ENCODE data around the gene CCR3. TPM values are rescaled to one million over a fixed set of nuclear protein-coding genes. Genes with fewer than 3 reads are reported as not detected.

The CCR3 gene
- total RNA-seq, 4 donors from 2014 or later: not detected

DNA sequence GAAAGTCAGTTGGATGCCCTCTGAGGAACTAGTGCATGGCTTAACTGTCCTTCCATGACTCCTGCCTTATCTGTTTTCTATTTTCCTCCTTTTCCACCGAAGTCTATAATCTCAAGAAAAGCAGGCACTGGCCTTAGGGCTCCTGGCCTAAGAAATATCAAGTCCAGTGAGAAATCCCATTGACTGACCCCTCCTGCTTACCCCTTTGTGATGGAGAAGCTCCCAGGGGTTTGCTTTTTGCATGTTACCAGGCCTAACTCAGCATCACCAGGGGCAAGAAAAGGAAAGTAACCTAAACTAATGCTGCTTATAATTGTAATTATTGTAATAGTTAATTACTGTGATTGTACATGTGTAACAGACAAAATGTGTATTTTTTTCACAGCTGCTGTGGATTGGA is 21.7 kb downstream of the CCR3 start:
- WGBS, 2 donors: 65 to 75% methylated on average over 1 of the region's 1 CpG
- H3K27me3 ChIP-seq: no peaks in the 10 kb centered on the region
- H3K27ac ChIP-seq: no peak overlapping the region
- TF ChIP-seq POLR2A (IDR thresholded peaks at IDR 0.05): no peak
- TF ChIP-seq, protein P1, sequence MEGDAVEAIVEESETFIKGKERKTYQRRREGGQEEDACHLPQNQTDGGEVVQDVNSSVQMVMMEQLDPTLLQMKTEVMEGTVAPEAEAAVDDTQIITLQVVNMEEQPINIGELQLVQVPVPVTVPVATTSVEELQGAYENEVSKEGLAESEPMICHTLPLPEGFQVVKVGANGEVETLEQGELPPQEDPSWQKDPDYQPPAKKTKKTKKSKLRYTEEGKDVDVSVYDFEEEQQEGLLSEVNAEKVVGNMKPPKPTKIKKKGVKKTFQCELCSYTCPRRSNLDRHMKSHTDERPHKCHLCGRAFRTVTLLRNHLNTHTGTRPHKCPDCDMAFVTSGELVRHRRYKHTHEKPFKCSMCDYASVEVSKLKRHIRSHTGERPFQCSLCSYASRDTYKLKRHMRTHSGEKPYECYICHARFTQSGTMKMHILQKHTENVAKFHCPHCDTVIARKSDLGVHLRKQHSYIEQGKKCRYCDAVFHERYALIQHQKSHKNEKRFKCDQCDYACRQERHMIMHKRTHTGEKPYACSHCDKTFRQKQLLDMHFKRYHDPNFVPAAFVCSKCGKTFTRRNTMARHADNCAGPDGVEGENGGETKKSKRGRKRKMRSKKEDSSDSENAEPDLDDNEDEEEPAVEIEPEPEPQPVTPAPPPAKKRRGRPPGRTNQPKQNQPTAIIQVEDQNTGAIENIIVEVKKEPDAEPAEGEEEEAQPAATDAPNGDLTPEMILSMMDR (IDR thresholded peaks at IDR 0.05): no peak
- intact Hi-C loops (cut with DNase I): no loop called here
- no peak overlapping the region for H3K4me3 ChIP-seq (replicated peaks in 1 of 3)
- H3K9me3 ChIP-seq: no peaks in the 10 kb centered on the region
- no peaks in the 10 kb centered on the region for H3K4me1 ChIP-seq
- no peak for DNase-seq
- H3K36me3 ChIP-seq: no peaks in the 10 kb centered on the region

DNA sequence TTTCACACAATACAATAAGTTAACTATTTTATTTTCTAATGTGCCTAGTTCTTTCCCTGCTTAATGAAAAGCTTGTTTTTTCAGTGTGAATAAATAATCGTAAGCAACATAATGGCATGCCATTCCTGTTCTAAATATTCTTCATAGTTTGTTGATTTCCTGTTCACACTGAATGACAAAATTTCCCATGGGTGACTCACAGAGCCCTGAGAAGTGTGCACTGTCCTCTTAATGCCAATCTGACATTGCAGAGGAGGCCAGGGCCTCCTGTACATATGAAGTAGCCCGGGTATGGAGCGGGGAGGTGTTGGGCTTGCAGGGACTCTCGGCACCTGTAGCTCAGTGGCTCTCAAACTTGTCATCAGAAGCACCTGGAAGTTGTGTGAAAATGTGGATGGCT is 24.3 kb downstream of the CCR3 start:
- Histone ChIP-seq H3K9me3 (no peaks in the 10 kb centered on the region), H3K4me3 (replicated peaks in 1 of 3) (no peak overlapping the region), H3K27me3 (no peaks in the 10 kb centered on the region), H3K27ac (no peak overlapping the region), H3K4me1 (no peaks in the 10 kb centered on the region), H3K36me3 (no peaks in the 10 kb centered on the region)
- 82 to 84% methylated on average over 4 of the region's 4 CpGs for WGBS, 2 donors
- intact Hi-C loops (cut with DNase I): no loop called here
- TF ChIP-seq POLR2A (IDR thresholded peaks at IDR 0.05): no peak
- TF ChIP-seq, protein P1 (IDR thresholded peaks at IDR 0.05): no peak
- no peak for DNase-seq

DNA sequence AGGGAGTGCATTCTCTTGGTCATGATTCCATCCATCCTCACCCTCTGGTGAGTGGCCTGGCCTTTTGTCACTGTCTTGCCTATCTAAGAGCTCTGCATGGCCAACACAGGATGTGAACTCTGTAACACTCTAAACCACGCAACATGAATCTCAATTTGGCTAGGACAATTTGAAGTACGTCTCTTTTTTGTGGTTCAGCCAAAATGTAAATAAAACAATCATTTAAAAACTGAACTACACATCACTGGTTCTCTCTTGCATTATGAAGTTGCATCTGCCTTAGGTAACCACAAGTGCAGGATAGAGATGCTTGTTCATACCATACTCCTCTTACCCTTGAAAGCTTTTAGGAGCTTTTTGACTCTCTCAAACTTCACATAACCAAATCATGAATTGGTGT is 27.3 kb downstream of the CCR3 start:
- no peak for DNase-seq
- intact Hi-C loops (cut with DNase I): no loop called here
- WGBS, 2 donors: 76 to 86% methylated on average over 2 of the region's 2 CpGs
- TF ChIP-seq POLR2A (IDR thresholded peaks at IDR 0.05): no peak
- TF ChIP-seq, protein P1 (IDR thresholded peaks at IDR 0.05): no peak
- H3K4me1 ChIP-seq: no peaks in the 10 kb centered on the region
- H3K27me3 ChIP-seq: no peaks in the 10 kb centered on the region
- H3K4me3 ChIP-seq (replicated peaks in 1 of 3): no peak overlapping the region
- H3K36me3 ChIP-seq: no peaks in the 10 kb centered on the region
- no peaks in the 10 kb centered on the region for H3K9me3 ChIP-seq
- no peak overlapping the region for H3K27ac ChIP-seq

DNA sequence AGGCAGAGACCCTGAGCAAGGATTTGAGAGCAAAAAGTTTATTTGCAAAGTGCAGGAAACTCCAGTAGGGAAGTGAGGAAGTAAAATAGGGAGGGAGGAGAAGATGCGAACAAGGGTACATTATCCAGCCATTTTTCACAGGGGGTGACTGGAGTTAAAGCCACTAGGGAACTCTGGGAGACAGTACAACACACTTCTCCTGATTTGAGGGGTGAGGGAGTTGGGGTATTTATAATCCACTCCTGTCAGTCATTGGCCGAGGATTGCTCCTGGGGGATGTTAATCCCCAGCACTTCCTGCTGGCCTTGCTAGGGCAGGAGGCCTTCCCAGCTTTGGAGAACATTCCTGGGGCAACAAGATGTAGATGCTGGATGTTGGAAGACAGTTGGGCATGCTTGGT is 28.2 kb downstream of the CCR3 start:
- Histone ChIP-seq H3K4me1 (no peaks in the 10 kb centered on the region), H3K27ac (no peak overlapping the region), H3K4me3 (replicated peaks in 1 of 3) (no peak overlapping the region), H3K9me3 (no peaks in the 10 kb centered on the region), H3K36me3 (no peaks in the 10 kb centered on the region), H3K27me3 (no peaks in the 10 kb centered on the region)
- no peak for DNase-seq
- TF ChIP-seq, protein P1 (IDR thresholded peaks at IDR 0.05): no peak
- no peak for TF ChIP-seq POLR2A (IDR thresholded peaks at IDR 0.05)
- intact Hi-C loops (cut with DNase I): no loop called here
- WGBS, 2 donors: 83 to 92% methylated on average over 2 of the region's 2 CpGs

DNA sequence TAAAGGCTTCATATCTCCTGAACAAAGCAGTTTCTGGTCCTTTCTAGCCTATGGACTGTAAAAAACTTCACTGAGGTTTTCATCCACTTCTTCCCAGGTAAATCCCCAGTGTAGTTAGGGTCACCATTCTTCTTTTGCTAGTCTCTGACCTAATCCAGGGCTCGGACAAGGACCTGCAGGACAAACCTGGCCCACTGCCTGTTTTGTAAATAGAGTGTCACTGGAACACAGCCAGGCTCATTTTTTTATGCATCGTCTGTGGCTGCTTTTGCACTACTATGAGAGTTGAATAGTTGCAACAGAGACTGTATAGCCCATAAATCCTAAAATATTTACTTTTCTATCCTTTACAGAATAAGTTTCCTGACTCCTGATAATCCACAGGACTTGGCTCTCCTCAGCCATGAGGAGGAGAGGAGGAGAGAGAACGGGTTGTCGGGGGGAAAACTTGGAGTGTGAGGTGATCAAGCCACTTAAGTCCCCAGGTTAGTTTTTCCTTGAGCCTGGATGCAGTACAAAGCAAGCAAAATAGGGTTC is 29.0 kb downstream of the CCR3 start:
- TF ChIP-seq, protein P1 (IDR thresholded peaks at IDR 0.05): no peak
- no peak for TF ChIP-seq POLR2A (IDR thresholded peaks at IDR 0.05)
- Histone ChIP-seq H3K36me3 (no peaks in the 10 kb centered on the region), H3K27me3 (no peaks in the 10 kb centered on the region), H3K27ac (no peak overlapping the region), H3K9me3 (no peaks in the 10 kb centered on the region), H3K4me3 (replicated peaks in 1 of 3) (no peak overlapping the region), H3K4me1 (no peaks in the 10 kb centered on the region)
- DNase-seq: peak; percentile 9 to 15
- intact Hi-C loops (cut with DNase I): no loop called here
- WGBS, 2 donors: 13 to 30% methylated on average over 4 of the region's 4 CpGs

All from thyroid gland (tissue), 4 donors.